Spleen (tissue), 11 donors: ENCODE results near the gene RC3H2. TPM values are rescaled to one million over a fixed set of nuclear protein-coding genes. Genes with fewer than 3 reads are reported as not detected.

Source experiments
- DNase-seq: peaks from one replicate; pipeline ENCODE4 v3.0.0-alpha.2; 2020
- H3K27ac ChIP-seq, 8 donors: fragments of 200-600 bp; sonication (generic) in 7 of 8; 1 replicate in 4 of 8; 2 replicates in 4 of 8; pipeline versions ENCODE4 v1.5.0 to v1.8.0; 2016 to 2021; ENCODE audit warnings: inconsistent platforms in 4 of 8, mild to moderate bottlenecking in 4 of 8, moderate library complexity in 1 of 8
- H3K27me3 ChIP-seq, 7 donors: fragments of 200-600 bp; sonication (generic) in 6 of 7; replicated peaks in 1 of 7; 1 replicate in 4 of 7; 2 replicates in 3 of 7; pipeline versions ENCODE4 v1.5.0 to v1.8.0; 2016 to 2021; ENCODE audit warnings: inconsistent platforms in 3 of 7, mild to moderate bottlenecking in 1 of 7
- H3K36me3 ChIP-seq, 6 donors: fragments of 200-600 bp; sonication (generic) in 5 of 6; 1 replicate in 4 of 6; 2 replicates in 2 of 6; pipeline versions ENCODE4 v1.5.0 to v1.8.0; 2016 to 2021; ENCODE audit warnings: inconsistent platforms in 2 of 6
- H3K4me1 ChIP-seq, 6 donors: fragments of 200-600 bp; sonication (generic) in 5 of 6; 1 replicate in 3 of 6; 2 replicates in 3 of 6; pipeline versions ENCODE4 v1.5.0 to v1.8.0; 2016 to 2021; ENCODE audit warnings: inconsistent platforms in 3 of 6
- H3K4me3 ChIP-seq, 8 donors: fragments of 200-600 bp; sonication (generic) in 7 of 8; 1 replicate in 4 of 8; 2 replicates in 4 of 8; pipeline versions ENCODE4 v1.5.0 to v1.8.0; 2016 to 2021; ENCODE audit warnings: inconsistent platforms in 4 of 8, mild to moderate bottlenecking in 4 of 8, moderate library complexity in 2 of 8
- H3K9me3 ChIP-seq, 8 donors: fragments of 200-600 bp; sonication (generic) in 7 of 8; 1 replicate in 4 of 8; 2 replicates in 4 of 8; pipeline versions ENCODE4 v1.5.0 to v1.8.0; 2016 to 2021; ENCODE audit warnings: inconsistent platforms in 4 of 8
- CTCF ChIP-seq, 11 experiments: fragments of 200-600 bp in 7 of 11; fragments of 450-650 bp in 4 of 11; sonication (generic) in 4 of 11; IDR thresholded peaks in 8 of 11; conservative IDR thresholded peaks in 3 of 11; 1 replicate in 7 of 11; 2 replicates in 4 of 11; pipeline versions ENCODE4 v1.4.0 to v1.8.0; 2016 to 2021; ENCODE audit warnings: antibody characterized with exemption in 11 of 11, inconsistent platforms in 4 of 11, mild to moderate bottlenecking in 1 of 11
- POLR2A ChIP-seq, 3 donors: fragments of 450-650 bp; IDR thresholded peaks; one replicate each; pipeline ENCODE4 v1.5.1; 2017; ENCODE audit warnings: antibody characterized with exemption in 3 of 3, mild to moderate bottlenecking in 1 of 3
- POLR2AphosphoS5 ChIP-seq, 3 donors: sonication (generic); formaldehyde crosslinking; IDR thresholded peaks; one replicate each; pipeline ENCODE4 v1.5.1; 2017; ENCODE audit warnings: antibody characterized with exemption in 3 of 3
- WGBS, 5 donors: extraction: QIAGEN DNeasy Blood & Tissue Kit in 3 of 5; methylation state at CpG; one replicate each; pipeline versions ENCODE4 v1.1.5 to v1.1.7; 2013 to 2018; 5-methylcytosine and 5-hydroxymethylcytosine counted together
- intact Hi-C: fragments of 100-400 bp; cut with DNase I; formaldehyde crosslinking; loops from one replicate; pipeline ENCODE4 v1.15.0; 2023; ENCODE audit warnings: low total_unique reads
- polyA plus RNA-seq, 3 donors: library from polyadenylated mRNA; stranded (reverse); fragments of 200-250 nt; gene quantifications; one replicate each; pipeline ENCODE4 v1.2.1, GENCODE V29; 2013
- total RNA-seq, 7 donors: library from RNA; depleted of rRNA in 3 of 7; stranded (reverse); fragments of >200 nt in 3 of 7; fragmentation: NEBNext Ultra II Directional in 4 of 7; extraction: Animal tissue kit (Norgen Biotek cat#: 25700) in 4 of 7; gene quantifications; one replicate each; pipeline versions ENCODE4 v1.1.0 to v1.2.1, GENCODE V29; 2016 to 2021
- donor health status: healthy with polysubstance abuse.
- donor health status: DM: no; HTN: no; CAD: no; lungs with moderate emphysema.
- donor health status: DM: no; HTN: no; CAD: no.
- donor health status: Bipolar disorder and iron deficiency.
- donor health status: healthy.
- donor health status: DM: no; HTN: no; CAD: no.
- donor health status: DM: yes; HTN: yes; CAD: no.

The RC3H2 gene
- total and polyA plus RNA-seq, 10 donors, result 8.3 to 78.7 (median 59.4) TPM

GRCh38 chr9:122848256-122848943 lies 56.8 kb downstream of the RC3H2 start:
- intact Hi-C loops, result no loop called here
- H3K36me3 ChIP-seq, result peaks cover 2 to 84% (median 46%) of the 10 kb centered on the region in 6 donors
- H3K9me3 ChIP-seq, result no peaks in the 10 kb centered on the region
- DNase-seq, result no peak
- H3K4me3 ChIP-seq, result no peak overlapping the region
- 66 to 94% (median 90%) methylated on average over 2 of the region's 2 CpGs for WGBS, 5 donors
- H3K4me1 ChIP-seq, result no peaks in the 10 kb centered on the region
- H3K27ac ChIP-seq, result no peak overlapping the region
- no peak for TF ChIP-seq POLR2AphosphoS5 (IDR thresholded peaks at IDR 0.05)
- TF ChIP-seq CTCF (IDR thresholded peaks at IDR 0.05 in 8 of 11, conservative IDR thresholded peaks at IDR 0.05 in 3 of 11), result no peak
- TF ChIP-seq POLR2A (IDR thresholded peaks at IDR 0.05), result no peak
- no peaks in the 10 kb centered on the region for H3K27me3 ChIP-seq

DNA sequence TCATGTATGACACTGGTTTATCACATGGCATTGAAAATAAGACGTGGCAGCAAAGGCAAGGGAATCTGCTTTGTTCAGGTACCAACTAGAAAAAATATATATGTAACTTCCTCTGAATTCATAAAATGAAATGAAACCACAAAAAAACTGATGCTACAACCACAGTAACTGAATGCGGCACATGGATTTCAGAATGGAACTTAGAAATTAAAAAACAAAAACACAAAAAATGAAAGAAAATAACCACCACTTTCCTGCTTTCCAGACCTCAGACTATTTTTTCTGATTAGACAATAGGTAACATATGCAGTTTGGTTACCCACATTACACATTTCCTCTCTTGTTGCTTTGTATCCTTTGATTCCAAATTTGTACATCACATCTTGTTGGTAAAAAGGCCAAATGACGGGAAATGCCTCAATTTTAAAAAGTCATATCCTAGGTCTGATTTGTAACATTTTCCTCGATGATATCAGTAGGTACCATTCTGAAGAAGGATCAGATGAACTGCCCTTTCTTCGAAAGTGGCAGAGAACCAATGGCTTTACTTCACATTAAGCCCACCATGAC lies 58.7 kb downstream of the RC3H2 start:
- WGBS, 5 donors, result 63 to 77% (median 75%) methylated on average over 5 of the region's 5 CpGs
- H3K36me3 ChIP-seq, result peaks cover 2 to 64% (median 40%) of the 10 kb centered on the region in 6 donors
- intact Hi-C loops, result no loop called here

DNA sequence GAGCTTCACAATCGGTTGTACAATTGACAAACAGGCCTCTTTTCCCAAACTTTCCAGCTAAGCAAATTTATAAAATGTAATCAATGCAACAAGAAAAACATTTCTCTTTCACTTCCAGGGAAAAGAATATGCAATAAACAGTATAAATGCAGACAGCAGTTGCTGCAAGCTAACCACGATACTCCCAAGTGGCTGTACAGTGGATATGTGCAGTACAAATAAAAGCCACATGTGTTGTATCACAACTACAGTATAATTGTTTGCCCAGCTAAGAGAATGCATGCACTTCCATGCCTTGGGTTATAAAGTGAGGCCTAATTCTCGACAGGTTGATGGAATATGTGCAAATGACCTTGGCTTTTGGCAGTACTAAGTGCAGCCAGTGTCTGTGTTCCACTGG lies 60.0 kb downstream of the RC3H2 start:
- Histone ChIP-seq H3K9me3 (no peaks in the 10 kb centered on the region), H3K36me3 (peaks cover 2 to 51% (median 29%) of the 10 kb centered on the region in 6 donors), H3K4me3 (no peak overlapping the region), H3K27me3 (no peaks in the 10 kb centered on the region), H3K27ac (no peak overlapping the region), H3K4me1 (no peaks in the 10 kb centered on the region)
- 86 to 95% (median 88%) methylated on average over 3 of the region's 3 CpGs for WGBS, 5 donors
- no peak for DNase-seq
- intact Hi-C loops, result no loop called here
- TF ChIP-seq POLR2AphosphoS5 (IDR thresholded peaks at IDR 0.05) (no peak), CTCF (IDR thresholded peaks at IDR 0.05 in 8 of 11, conservative IDR thresholded peaks at IDR 0.05 in 3 of 11) (no peak), POLR2A (IDR thresholded peaks at IDR 0.05) (no peak)

More for the DNA sequence above, 58.7 kb downstream of the RC3H2 start:
- no peak overlapping the region for H3K27ac ChIP-seq
- no peak for DNase-seq
- H3K9me3 ChIP-seq, result no peaks in the 10 kb centered on the region
- H3K4me3 ChIP-seq, result no peak overlapping the region
- no peaks in the 10 kb centered on the region for H3K27me3 ChIP-seq
- H3K4me1 ChIP-seq, result no peaks in the 10 kb centered on the region
- no peak for TF ChIP-seq POLR2AphosphoS5 (IDR thresholded peaks at IDR 0.05)
- TF ChIP-seq CTCF (IDR thresholded peaks at IDR 0.05 in 8 of 11, conservative IDR thresholded peaks at IDR 0.05 in 3 of 11), result no peak
- TF ChIP-seq POLR2A (IDR thresholded peaks at IDR 0.05), result no peak

DNA sequence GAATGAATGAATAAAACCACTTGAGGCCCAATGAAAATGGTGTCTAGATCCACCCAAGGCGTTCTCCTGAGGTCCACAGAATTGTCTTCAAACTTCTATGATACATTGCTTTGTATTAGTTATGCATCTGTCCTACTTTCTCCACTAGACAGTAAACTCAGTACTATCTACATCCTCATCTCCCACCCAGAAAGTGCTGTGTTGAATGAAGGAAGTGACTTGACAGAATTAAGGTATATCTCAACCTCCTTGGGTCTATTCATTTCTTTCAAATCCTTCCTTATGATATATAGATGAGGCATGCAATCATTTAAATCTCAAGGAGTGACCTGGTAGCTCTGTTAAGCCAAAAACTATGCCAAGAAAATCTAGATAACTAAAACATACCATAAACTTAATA lies 61.0 kb downstream of the RC3H2 start:
- H3K4me3 ChIP-seq, result no peak overlapping the region
- DNase-seq, result no peak
- 92 to 98% (median 95%) methylated on average over 1 of the region's 1 CpG for WGBS, 5 donors
- no peaks in the 10 kb centered on the region for H3K27me3 ChIP-seq
- no peaks in the 10 kb centered on the region for H3K9me3 ChIP-seq
- no peak overlapping the region for H3K27ac ChIP-seq
- intact Hi-C loops, result no loop called here
- peaks cover 2 to 41% (median 19%) of the 10 kb centered on the region in 6 donors for H3K36me3 ChIP-seq
- TF ChIP-seq POLR2AphosphoS5 (IDR thresholded peaks at IDR 0.05) (no peak), POLR2A (IDR thresholded peaks at IDR 0.05) (no peak), CTCF (IDR thresholded peaks at IDR 0.05 in 8 of 11, conservative IDR thresholded peaks at IDR 0.05 in 3 of 11) (no peak)
- no peaks in the 10 kb centered on the region for H3K4me1 ChIP-seq
